Activated T-helper 1 cell treated with Interleukin-2 at 50 U/mL for 16 hours (primary cell): ENCODE results near the gene FAAP100.
A peak's percentile ranks its signal among the peaks of the same experiment; 100 is the strongest.
"Not testable (repeated sequence)": the region's sequence is repeated elsewhere in the genome, so short reads cannot be mapped to it uniquely, and the experiment has no call there.

Source experiments
- DNase-seq: peaks from one replicate; pipeline ENCODE4 v3.0.0-alpha.2; 2020; ENCODE audit warnings: low read depth

The FAAP100 gene, protein sequence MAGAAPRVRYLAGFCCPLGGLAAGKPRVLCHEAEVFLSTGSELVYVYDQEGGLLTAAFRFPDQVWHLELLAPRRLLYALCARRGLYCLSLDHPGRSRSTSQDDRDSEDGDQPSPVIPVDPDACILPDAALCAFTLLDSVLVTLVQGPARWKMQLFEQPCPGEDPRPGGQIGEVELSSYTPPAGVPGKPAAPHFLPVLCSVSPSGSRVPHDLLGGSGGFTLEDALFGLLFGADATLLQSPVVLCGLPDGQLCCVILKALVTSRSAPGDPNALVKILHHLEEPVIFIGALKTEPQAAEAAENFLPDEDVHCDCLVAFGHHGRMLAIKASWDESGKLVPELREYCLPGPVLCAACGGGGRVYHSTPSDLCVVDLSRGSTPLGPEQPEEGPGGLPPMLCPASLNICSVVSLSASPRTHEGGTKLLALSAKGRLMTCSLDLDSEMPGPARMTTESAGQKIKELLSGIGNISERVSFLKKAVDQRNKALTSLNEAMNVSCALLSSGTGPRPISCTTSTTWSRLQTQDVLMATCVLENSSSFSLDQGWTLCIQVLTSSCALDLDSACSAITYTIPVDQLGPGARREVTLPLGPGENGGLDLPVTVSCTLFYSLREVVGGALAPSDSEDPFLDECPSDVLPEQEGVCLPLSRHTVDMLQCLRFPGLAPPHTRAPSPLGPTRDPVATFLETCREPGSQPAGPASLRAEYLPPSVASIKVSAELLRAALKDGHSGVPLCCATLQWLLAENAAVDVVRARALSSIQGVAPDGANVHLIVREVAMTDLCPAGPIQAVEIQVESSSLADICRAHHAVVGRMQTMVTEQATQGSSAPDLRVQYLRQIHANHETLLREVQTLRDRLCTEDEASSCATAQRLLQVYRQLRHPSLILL

DNA sequence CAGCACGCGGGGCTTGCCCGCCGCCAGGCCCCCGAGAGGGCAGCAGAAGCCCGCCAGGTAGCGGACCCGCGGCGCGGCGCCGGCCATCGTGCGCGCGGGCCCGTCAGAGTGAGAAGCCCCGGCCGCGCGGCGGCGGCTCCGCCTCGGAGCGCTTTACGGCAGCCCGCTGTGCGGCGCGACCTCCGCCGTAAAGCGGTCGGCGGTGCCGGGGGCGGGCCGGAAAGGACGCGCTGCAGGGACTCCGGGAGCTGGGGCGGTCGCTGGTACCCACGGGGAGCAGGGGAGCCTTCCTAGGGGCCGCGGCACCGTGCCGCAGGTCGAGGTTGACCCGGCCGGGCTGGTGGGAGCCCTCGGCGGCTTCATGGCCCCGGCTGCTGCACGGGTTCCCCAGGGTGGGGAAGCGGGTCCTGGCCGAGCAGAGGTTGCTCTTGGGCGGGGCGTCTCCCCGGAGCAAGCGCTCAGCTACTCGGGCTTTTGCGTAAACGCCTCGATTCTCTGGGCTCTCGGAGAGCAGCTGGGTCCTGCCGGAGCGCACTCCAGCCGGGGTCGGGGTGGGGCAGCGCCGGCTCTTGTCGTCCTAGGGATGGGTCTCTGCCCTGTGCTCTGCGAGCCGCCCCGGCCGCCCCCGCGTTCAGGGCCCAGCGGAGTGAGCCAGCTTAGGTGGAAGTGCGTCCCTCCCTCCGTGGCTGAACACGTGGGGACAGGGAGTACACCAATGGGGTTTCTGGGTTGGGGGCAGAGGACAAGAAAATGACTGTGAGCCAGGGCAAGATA, at the start of gene FAAP100:
TSS of gene FAAP100 (minus strand) at position 110 of the 774 bp plus-strand sequence. CDS start at position 87, 23 bp downstream.
- peak; percentile 76 for DNase-seq

GRCh38 chr17:81601525-81602120, 49.5 kb upstream of the FAAP100 start:
- DNase-seq, result peak; percentile 7

DNA sequence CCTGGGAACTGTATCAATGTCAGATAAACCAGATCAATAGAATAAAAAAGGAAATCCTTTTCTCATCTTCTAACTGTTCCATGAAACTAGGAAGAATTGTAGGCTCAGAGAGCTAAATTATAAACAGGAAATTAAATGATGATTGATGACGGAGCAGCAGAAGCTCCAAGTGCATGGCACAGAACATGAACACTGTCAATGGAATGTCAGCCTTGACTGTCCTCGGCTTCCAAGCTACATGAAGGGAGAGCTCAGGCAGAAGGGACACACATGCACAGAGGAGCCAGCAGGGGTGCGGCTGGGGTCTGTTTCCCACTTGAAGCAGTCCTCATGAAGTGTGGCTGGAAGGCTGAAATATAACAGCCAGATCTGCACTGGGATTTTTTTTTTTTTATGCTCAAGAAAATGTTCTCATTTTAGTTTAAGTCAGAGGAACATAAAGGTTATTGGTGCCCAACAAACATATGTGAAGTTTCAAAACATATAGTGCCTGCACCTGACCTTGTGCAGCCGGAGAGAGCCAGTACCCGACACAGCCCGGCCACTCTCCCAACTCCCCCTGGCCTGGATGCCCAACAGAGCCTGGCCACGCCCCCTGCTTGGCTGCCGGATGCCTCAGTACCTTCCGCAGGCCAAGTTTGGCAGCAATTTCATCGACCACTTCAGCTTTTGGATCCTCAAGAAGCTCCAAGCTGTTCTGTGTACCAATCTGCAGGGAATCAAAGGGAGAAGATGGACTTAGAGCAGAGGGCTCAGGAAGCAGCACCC, 47.8 kb upstream of the FAAP100 start:
- DNase-seq, result no peak

DNA sequence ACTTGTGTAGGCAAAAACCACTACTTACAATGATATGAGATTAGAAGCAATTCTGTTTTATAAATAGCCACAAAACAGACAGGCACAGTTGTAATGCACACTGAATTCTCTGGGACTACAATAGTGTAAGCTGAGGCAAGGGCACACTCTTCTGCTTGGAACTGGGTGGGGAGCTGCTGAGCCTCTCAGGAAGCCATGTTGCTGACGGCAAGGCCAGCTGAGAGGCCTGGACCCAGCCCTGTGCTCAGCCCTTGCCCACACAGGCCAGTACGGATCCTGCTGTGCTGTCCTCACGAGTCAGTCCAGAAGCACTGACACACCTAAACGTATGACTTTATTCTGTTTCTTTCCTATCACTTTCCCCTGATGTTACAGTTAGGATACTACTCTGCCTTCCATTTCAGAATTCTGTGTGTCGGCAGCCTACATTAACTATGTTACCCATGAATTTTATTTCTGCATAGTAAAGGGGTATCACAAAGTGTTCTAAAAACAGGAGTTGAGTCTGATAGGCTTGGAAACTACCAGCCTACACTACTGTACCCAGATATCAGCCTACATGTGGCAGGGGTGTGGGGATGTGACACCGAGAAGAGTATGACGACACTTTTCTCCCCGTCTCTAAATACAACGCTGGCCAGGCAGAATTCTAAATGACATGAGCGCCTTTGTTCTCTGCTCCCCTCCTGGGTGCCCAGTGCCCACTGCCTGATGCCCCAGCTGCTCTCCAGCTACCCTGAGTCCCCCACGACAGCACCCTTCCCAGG, 41.1 kb upstream of the FAAP100 start:
- DNase-seq, result no peak

DNA sequence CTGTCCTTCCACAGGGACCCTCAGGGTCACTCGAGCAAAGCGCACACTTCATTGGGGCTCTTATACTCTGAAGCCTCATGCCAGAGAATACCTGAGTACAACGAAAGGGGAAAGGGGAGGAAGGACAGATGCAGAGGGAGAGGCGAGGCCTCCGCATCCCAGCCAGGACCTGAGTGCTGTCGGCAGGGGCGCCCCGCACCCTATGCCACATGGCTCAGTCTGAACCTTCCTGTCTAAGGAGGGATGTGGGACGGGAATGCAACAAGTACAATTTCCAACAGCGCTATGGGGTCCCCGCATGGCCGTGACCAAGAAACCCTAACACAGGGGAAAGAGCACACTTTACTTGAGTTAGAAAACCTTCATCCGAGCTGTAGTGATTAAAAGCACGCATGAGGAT, 39.8 kb upstream of the FAAP100 start:
- no peak for DNase-seq

DNA sequence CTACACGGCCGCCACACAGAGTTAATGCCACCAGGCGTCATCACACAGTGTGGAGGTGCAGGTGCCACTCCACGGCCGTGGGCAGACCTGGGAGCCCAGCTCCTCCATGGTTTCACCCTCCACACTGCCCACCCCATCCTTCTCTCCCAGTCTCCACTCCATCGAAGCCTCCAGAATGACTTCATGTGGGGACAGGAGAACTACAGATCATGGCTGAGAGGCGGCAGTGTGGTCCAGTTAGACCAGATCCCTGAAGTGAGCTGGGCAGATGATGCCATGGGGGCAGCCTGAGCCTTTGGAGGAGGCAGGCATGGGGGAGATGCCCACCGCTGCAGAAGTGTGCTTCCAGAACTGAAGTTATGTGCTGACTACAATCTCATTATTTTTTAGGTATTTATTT, 38.0 kb upstream of the FAAP100 start:
- no peak for DNase-seq

DNA sequence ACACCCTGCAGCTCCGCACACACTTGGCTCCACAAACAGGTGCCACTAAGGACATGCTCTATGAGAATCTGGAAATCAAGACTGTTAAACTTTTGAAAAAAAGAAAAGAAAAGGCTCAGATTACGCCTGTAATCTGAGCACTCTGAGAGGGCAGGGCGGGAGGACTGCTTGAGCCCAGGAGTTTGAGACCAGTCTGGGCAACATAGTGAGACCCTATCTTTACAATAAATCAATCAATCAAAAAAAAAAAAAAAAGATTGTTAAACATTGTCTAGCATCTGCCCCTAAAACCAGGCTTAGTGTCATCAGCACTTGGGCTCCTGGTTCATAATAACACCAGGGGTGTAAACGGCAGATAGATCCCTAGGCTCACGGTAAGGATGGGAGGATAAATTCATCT, 37.5 kb upstream of the FAAP100 start:
- DNase-seq, result no peak

- DNase-seq, result no peak
Measured at GRCh38 chr17:81586096-81586495, 33.9 kb upstream of the FAAP100 start.

DNA sequence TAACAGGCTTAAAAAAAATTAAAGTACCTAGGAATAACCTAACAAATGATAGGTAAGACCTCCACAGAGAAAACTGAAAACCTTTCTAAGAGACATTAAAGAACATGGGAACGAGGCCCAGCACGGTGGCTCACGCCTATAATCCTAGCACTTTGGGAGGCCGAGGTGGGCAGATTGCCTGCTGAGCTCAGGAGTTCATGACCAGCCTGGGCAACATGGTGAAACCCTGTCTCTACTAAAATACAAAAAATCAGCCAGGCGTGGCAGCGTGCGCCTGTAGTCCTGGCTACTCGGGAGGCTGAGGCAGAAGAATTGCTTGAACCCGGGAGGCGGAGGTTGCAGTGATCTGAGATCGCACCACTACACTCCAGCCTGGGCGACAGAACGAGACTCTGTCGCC, 32.6 kb upstream of the FAAP100 start:
- DNase-seq, result not testable (repeated sequence)

DNA sequence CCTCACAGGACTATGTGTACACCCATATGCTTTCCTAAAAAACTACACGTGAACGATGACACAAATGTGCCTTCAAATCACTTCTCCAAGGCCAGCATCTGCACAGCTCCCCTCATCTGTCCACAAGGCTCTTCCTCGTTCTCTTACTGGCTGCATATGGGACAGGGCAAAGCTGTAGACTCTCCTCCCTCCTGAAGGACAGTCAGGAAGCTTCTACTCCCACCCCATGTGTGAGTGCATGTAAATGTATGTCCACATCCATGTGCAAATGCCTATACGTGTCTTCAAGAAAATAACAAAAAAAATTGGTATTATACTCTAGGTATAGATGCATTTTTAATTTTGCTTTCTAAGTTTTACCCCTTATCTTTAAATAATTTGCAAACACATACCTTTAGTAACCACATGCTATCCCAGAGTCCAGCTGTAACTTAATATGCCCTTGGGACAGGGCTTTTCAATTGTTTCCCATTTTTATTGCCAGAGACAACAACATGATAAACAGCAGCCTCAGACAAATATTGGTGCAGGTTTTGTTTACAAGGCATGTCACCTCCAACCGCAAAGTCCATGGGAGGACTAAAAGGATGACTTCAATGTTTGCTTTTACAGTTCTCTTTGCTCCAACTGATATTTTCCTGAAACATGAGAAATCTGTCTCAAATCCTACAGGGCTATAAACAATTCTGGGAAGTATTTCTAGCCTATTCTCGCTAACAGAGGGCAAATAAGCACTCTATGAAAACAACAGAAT, 31.6 kb upstream of the FAAP100 start:
- no peak for DNase-seq

GRCh38 chr17:81582749-81583148, 30.6 kb upstream of the FAAP100 start:
- no peak for DNase-seq

DNA sequence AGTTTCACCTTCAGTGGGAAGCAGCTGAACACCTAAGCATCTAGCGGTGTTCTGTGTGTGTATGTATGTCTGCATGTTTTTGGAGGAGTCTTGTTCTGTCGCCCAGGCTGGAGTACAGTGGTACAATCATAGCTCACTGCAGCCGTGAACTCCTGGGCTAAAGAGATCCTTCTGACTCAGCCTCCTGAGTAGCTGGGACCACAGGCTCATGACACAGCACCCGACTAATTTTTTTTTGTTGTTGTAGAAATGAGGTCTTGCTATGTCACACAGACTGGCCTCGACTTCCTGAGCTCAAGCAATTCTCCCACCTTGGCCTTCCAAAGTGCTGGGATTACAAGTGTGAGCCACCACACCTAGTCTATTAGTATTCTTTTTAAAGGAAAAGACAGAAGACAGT, 30.2 kb upstream of the FAAP100 start:
- DNase-seq, result no peak

DNA sequence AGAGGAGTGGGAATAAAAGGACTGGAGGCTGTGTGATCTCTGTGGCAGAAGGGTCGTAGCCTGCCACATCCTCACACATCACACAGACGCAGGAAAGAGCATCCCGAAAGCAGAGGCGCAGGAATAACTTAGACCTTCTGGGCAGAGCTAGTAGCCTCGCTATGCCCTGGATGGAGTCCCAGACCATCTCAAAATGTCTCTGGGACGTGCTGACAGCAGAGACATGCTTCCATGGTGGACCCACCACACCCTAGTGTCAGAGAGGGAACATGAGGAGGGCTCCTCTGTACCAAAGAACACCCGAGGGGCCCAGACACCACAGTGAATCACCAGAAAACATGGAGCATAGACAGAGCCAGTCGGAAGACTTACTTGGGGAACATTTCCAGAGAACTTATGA, 29.6 kb upstream of the FAAP100 start:
- DNase-seq, result no peak

GRCh38 chr17:81580481-81580880, 28.3 kb upstream of the FAAP100 start:
- DNase-seq, result no peak

GRCh38 chr17:81579821-81580321, 27.7 kb upstream of the FAAP100 start:
- no peak for DNase-seq

DNA sequence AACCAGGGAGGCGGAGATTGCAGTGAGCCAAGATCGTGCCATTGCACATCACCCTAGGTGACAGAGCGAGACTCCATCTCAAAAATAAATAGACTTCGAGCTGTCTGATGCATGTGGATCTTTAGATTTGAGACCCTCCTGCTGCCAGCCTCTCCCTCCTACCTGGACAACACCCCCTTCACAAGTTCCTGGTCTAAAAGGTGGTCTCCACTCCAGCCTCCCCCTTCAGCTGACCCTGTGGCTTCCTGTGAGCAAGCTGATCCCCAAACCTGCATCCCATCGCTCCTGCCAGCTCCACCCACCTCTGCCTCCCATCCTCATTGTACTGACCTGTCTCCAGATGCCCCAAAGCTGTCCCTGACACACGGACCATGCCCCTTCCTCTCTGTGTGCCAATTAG, 27.1 kb upstream of the FAAP100 start:
- no peak for DNase-seq

- DNase-seq, result no peak
Measured at GRCh38 chr17:81578561-81579225, 26.5 kb upstream of the FAAP100 start.

DNA sequence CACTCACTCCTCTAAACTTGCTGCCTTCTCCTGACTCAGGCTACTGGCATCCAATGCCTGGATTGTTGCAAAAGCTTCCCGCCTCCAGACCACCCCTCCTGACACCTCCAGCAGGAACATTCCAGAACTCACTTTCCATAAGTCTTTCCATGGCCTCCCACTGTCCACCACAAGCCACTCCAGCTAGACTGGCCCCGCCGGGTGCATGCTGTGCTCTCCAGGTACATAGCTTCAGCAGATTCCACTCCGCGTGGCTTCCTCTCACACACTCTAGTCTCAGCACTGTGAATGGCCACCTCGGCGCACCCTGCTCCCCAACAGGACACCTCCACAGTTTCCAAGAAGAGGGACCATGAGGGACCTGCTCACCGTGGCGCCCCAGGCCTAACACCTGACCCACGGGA, 25.9 kb upstream of the FAAP100 start:
- DNase-seq, result no peak
